ENCODE data around the gene ABCC8. TPM values are rescaled to one million over a fixed set of nuclear protein-coding genes. Genes with fewer than 3 reads are reported as not detected.

ABCC8 gene
- total RNA-seq, 1 experiment from 2014 or later = 7.3 TPM

DNA sequence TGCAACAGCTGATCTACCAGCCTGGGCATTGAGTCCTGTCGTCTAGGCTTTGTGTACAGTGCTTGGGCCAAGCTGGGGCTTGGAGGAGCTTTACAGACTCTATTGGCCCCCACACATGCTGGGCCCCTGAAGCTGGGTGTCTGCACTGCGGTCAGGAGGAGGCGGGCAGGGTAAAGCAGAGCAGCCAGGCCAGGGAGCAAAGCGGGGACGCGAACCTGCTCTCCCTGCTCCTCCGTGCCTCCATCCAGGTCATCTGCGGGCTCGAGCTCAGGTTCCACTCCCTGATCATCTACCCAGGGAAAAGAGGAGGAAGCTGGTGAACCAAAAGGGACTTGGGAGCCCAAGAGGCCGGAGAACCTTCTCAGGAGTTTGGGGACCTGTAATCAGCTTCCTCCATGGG, 40.5 kb upstream of the ABCC8 start (continued):
- TF ChIP-seq, protein P1, sequence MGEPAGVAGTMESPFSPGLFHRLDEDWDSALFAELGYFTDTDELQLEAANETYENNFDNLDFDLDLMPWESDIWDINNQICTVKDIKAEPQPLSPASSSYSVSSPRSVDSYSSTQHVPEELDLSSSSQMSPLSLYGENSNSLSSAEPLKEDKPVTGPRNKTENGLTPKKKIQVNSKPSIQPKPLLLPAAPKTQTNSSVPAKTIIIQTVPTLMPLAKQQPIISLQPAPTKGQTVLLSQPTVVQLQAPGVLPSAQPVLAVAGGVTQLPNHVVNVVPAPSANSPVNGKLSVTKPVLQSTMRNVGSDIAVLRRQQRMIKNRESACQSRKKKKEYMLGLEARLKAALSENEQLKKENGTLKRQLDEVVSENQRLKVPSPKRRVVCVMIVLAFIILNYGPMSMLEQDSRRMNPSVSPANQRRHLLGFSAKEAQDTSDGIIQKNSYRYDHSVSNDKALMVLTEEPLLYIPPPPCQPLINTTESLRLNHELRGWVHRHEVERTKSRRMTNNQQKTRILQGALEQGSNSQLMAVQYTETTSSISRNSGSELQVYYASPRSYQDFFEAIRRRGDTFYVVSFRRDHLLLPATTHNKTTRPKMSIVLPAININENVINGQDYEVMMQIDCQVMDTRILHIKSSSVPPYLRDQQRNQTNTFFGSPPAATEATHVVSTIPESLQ (CRISPR knock-in tag; IDR thresholded peaks at IDR 0.05) = no peak
- TF ChIP-seq SMAD4 (CRISPR knock-in tag; IDR thresholded peaks at IDR 0.05) = no peak
- TF ChIP-seq, protein P2, sequence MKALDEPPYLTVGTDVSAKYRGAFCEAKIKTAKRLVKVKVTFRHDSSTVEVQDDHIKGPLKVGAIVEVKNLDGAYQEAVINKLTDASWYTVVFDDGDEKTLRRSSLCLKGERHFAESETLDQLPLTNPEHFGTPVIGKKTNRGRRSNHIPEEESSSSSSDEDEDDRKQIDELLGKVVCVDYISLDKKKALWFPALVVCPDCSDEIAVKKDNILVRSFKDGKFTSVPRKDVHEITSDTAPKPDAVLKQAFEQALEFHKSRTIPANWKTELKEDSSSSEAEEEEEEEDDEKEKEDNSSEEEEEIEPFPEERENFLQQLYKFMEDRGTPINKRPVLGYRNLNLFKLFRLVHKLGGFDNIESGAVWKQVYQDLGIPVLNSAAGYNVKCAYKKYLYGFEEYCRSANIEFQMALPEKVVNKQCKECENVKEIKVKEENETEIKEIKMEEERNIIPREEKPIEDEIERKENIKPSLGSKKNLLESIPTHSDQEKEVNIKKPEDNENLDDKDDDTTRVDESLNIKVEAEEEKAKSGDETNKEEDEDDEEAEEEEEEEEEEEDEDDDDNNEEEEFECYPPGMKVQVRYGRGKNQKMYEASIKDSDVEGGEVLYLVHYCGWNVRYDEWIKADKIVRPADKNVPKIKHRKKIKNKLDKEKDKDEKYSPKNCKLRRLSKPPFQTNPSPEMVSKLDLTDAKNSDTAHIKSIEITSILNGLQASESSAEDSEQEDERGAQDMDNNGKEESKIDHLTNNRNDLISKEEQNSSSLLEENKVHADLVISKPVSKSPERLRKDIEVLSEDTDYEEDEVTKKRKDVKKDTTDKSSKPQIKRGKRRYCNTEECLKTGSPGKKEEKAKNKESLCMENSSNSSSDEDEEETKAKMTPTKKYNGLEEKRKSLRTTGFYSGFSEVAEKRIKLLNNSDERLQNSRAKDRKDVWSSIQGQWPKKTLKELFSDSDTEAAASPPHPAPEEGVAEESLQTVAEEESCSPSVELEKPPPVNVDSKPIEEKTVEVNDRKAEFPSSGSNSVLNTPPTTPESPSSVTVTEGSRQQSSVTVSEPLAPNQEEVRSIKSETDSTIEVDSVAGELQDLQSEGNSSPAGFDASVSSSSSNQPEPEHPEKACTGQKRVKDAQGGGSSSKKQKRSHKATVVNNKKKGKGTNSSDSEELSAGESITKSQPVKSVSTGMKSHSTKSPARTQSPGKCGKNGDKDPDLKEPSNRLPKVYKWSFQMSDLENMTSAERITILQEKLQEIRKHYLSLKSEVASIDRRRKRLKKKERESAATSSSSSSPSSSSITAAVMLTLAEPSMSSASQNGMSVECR (CRISPR knock-in tag; IDR thresholded peaks at IDR 0.05; ENCODE audit: borderline replicate concordance) = no peak

DNA sequence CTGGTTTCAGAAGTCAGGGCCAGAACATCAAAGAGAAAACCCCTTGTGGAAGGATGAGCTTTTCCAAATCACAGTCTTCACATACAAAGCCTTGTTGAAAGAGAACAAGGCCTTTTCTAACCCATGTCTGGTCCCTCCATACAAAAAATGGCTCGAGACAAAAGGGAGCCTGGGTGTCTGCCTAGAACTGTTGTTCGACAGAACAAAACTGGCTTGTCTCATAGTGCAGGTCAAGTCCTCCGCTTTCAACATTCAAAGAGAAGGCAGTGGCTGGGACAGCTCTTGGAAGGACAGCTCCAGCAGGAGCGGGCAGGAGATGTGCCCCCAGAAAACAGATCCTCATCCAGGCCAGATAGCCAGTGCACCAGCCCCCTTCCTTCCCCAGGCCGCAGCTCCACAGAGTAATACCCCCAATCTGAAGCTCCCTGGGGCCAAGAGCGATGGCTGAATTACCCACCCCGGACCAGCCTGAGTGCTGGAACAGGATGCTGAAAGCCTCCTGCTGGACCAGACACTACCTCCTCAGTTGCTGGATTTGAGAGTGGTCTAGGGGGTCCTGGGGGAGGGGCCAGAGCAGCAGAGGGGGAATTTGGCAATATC, 40.0 kb upstream of the ABCC8 start:
- POLR2A ChIA-PET = no interaction called here
- peaks cover 3% of the 10 kb centered on the region for H3K36me3 Mint-ChIP-seq
- TF ChIP-seq CREM (CRISPR knock-in tag; IDR thresholded peaks at IDR 0.05) = no peak
- TF ChIP-seq JAZF1 (CRISPR knock-in tag; IDR thresholded peaks at IDR 0.05) = no peak
- TF ChIP-seq, protein P3, sequence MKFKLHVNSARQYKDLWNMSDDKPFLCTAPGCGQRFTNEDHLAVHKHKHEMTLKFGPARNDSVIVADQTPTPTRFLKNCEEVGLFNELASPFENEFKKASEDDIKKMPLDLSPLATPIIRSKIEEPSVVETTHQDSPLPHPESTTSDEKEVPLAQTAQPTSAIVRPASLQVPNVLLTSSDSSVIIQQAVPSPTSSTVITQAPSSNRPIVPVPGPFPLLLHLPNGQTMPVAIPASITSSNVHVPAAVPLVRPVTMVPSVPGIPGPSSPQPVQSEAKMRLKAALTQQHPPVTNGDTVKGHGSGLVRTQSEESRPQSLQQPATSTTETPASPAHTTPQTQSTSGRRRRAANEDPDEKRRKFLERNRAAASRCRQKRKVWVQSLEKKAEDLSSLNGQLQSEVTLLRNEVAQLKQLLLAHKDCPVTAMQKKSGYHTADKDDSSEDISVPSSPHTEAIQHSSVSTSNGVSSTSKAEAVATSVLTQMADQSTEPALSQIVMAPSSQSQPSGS (CRISPR knock-in tag; IDR thresholded peaks at IDR 0.05; ENCODE audit: borderline replicate concordance, low read depth) = no peak
- H3K27me3 Mint-ChIP-seq (ENCODE audit: low read depth) = no peaks in the 10 kb centered on the region; the same call in 1 of the 2 replicates
- no peak for DNase-seq (ENCODE audit: low spot score)
- H3K4me3 Mint-ChIP-seq = no peak overlapping the region
- no peak overlapping the region for H3K27ac Mint-ChIP-seq
- no peak for ATAC-seq
- H3K9me3 Mint-ChIP-seq = no peaks in the 10 kb centered on the region
- CTCF ChIA-PET = interaction anchor here (1.1 to 4.7 kb wide), 5 partner anchors 11 to 130 kb away, joined by 4 to 127 read pairs (median 11); partner anchors contain the start of gene KCNJ11
- peaks cover 33% of the 10 kb centered on the region for H3K4me1 Mint-ChIP-seq

DNA sequence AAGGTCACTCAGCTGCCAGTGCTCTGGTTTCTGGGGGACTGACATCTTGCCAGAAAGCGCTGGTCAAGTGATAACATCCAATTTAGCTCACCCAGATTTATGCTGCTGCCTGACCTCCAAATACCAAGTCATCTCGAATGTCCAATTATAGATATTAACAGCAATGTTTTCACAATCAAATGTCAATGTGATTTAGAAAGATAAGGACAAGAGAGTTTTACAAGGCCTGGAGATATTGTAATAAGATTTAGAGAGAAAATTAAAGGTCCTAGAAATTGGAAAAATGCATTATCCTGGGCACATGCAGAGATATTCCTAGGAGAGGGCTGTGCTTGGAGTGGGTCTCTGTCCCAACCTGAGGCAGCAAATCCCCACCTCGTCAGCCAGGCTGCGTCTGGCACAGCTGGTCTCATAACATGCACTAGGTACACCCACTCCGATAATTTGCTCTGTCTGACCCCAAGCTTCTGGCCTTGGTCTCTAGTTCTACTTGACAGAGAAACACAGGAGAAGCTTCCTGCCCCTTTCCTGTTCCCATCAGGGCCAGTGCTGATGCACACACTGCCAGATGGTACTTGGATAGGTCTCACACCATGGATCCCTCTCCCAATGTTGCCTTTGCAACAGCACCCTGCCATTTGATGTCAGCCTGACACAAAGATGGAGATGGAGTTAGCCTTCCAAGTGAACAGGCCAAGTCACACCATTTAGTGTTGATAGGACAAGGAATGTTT, 39.0 kb upstream of the ABCC8 start:
- Mint-ChIP-seq H3K9me3 (no peaks in the 10 kb centered on the region), H3K4me1 (peaks cover 29% of the 10 kb centered on the region), H3K27me3 (ENCODE audit: low read depth) (no peaks in the 10 kb centered on the region; the same call in 1 of the 2 replicates), H3K36me3 (peaks cover 3% of the 10 kb centered on the region), H3K4me3 (no peak overlapping the region), H3K27ac (no peak overlapping the region)
- DNase-seq (ENCODE audit: low spot score) (no peak), ATAC-seq (no peak)
- ChIA-PET CTCF (interaction anchor here (3.2 to 13.3 kb wide), 3 partner anchors 12 to 129 kb away, joined by 12 to 127 read pairs (median 120); no protein-coding TSS in a partner anchor), POLR2A (no interaction called here)
- TF ChIP-seq, protein P4, sequence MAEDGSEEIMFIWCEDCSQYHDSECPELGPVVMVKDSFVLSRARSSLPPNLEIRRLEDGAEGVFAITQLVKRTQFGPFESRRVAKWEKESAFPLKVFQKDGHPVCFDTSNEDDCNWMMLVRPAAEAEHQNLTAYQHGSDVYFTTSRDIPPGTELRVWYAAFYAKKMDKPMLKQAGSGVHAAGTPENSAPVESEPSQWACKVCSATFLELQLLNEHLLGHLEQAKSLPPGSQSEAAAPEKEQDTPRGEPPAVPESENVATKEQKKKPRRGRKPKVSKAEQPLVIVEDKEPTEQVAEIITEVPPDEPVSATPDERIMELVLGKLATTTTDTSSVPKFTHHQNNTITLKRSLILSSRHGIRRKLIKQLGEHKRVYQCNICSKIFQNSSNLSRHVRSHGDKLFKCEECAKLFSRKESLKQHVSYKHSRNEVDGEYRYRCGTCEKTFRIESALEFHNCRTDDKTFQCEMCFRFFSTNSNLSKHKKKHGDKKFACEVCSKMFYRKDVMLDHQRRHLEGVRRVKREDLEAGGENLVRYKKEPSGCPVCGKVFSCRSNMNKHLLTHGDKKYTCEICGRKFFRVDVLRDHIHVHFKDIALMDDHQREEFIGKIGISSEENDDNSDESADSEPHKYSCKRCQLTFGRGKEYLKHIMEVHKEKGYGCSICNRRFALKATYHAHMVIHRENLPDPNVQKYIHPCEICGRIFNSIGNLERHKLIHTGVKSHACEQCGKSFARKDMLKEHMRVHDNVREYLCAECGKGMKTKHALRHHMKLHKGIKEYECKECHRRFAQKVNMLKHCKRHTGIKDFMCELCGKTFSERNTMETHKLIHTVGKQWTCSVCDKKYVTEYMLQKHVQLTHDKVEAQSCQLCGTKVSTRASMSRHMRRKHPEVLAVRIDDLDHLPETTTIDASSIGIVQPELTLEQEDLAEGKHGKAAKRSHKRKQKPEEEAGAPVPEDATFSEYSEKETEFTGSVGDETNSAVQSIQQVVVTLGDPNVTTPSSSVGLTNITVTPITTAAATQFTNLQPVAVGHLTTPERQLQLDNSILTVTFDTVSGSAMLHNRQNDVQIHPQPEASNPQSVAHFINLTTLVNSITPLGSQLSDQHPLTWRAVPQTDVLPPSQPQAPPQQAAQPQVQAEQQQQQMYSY (CRISPR knock-in tag; IDR thresholded peaks at IDR 0.05) = no peak

Data from WTC11 (cell line).